Suprapubic skin (tissue), 4 donors: ENCODE results near the gene RXFP4.

Experiments used
- CTCF ChIP-seq, 2 donors: fragments of 200-600 bp in 1 of 2; fragments of 450-650 bp in 1 of 2; sonication (generic) in 1 of 2; IDR thresholded peaks; one replicate each; pipeline ENCODE4 v1.5.1; 2016 to 2019; ENCODE audit warnings: antibody characterized with exemption in 2 of 2, mild to moderate bottlenecking in 1 of 2, moderate library complexity in 1 of 2
- EP300 ChIP-seq: sonication (generic); formaldehyde crosslinking; IDR thresholded peaks from one replicate; pipeline ENCODE4 v1.6.1; 2017; ENCODE audit warnings: antibody characterized with exemption
- POLR2A ChIP-seq, 2 donors: fragments of 450-650 bp; IDR thresholded peaks; one replicate each; pipeline ENCODE4 v1.6.1; 2017; ENCODE audit warnings: antibody characterized with exemption in 2 of 2, mild to moderate bottlenecking in 2 of 2, moderate library complexity in 2 of 2
- POLR2AphosphoS5 ChIP-seq, 3 donors: sonication (generic); formaldehyde crosslinking; IDR thresholded peaks; one replicate each; pipeline ENCODE4 v1.6.1; 2017; ENCODE audit warnings: antibody characterized with exemption in 3 of 3

DNA sequence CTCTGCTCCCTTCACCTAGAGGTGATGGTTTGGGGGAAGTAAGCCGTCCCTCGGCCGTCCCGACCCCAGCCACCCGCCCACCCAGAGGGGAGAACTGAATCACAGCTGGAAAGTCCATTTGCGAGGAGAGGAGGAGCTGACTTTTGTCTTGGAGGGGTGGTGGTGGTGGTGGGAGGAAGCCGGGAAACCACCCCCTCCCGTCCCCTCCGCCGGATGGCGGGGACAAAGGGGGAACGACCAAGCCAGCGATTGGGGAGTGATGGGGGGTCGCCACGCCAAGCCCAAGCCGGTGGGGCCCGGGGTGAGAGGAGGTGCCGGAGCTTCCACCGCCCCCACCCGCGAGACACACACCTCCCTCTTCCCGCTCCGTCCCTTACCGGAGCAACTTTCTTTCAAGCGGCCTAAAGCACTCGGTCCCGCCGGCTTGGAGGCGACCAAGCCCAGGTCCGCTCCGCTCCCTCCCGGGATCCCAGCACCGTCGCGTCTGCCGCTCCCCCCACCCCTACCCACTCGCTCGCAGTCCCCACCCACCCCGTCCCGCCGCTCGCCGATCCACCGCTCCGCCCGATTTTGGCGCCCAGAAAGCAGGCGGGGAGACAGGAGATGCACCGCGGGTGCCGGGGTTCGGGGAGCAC lies 36.4 kb downstream of the RXFP4 start:
- no peak for TF ChIP-seq CTCF (IDR thresholded peaks at IDR 0.05)
- no peak for TF ChIP-seq EP300
- no peak for TF ChIP-seq POLR2AphosphoS5 (IDR thresholded peaks at IDR 0.05)
- TF ChIP-seq POLR2A (IDR thresholded peaks at IDR 0.05), result no peak
